Neural crest cell (in vitro differentiated cells): Measurements from ENCODE around the gene FAM162B. TPM values are rescaled to one million over a fixed set of nuclear protein-coding genes. Genes with fewer than 3 reads are reported as not detected.

Source experiments
- DNase-seq: peaks from one replicate; pipeline ENCODE4 v3.0.0; 2021; ENCODE audit warnings: low read depth, mixed read lengths, low spot score
- H3K27ac Mint-ChIP-seq: one replicate; pipeline ENCODE4 v1.8.0; 2021; ENCODE audit warnings: mild to moderate bottlenecking, mixed read lengths; ENCODE audit not compliant: unreplicated experiment
- H3K27me3 Mint-ChIP-seq: 2 replicates; pipeline ENCODE4 v1.8.0; 2021; ENCODE audit warnings: low read depth, mild to moderate bottlenecking, mixed read lengths
- H3K36me3 Mint-ChIP-seq: 2 replicates; pipeline ENCODE4 v1.8.0; 2021; ENCODE audit warnings: low read depth, mild to moderate bottlenecking, mixed read lengths
- H3K4me1 Mint-ChIP-seq: 2 replicates; pipeline ENCODE4 v1.8.0; 2021; ENCODE audit warnings: mixed read lengths
- H3K4me3 Mint-ChIP-seq: one replicate; pipeline ENCODE4 v1.8.0; 2021; ENCODE audit warnings: mild to moderate bottlenecking, mixed read lengths
- H3K9me3 Mint-ChIP-seq: 2 replicates; pipeline ENCODE4 v1.8.0; 2021; ENCODE audit warnings: mixed read lengths
- CTCF ChIP-seq: fragments of 200-600 bp; sonication (generic); conservative IDR thresholded peaks from 2 replicates; pipeline ENCODE4 v1.5.0; 2021; ENCODE audit warnings: antibody characterized with exemption, mild to moderate bottlenecking
- long read RNA-seq: library from polyadenylated mRNA; unstranded; transcript quantifications from one replicate; pipeline ENCODE4 v2.0.0, GENCODE V29; 2020
- total RNA-seq: library from RNA; stranded (reverse); gene quantifications from 2 replicates; pipeline ENCODE4 v1.2.1, GENCODE V29; 2021

The FAM162B gene
- 1.9 and 2.5 TPM in 2 replicates for total RNA-seq
- long read RNA-seq, partial matches to known transcripts = 1 of 2 reads
- long read RNA-seq, other reads (novel, unspliced or antisense) = 1 of 2 reads

DNA sequence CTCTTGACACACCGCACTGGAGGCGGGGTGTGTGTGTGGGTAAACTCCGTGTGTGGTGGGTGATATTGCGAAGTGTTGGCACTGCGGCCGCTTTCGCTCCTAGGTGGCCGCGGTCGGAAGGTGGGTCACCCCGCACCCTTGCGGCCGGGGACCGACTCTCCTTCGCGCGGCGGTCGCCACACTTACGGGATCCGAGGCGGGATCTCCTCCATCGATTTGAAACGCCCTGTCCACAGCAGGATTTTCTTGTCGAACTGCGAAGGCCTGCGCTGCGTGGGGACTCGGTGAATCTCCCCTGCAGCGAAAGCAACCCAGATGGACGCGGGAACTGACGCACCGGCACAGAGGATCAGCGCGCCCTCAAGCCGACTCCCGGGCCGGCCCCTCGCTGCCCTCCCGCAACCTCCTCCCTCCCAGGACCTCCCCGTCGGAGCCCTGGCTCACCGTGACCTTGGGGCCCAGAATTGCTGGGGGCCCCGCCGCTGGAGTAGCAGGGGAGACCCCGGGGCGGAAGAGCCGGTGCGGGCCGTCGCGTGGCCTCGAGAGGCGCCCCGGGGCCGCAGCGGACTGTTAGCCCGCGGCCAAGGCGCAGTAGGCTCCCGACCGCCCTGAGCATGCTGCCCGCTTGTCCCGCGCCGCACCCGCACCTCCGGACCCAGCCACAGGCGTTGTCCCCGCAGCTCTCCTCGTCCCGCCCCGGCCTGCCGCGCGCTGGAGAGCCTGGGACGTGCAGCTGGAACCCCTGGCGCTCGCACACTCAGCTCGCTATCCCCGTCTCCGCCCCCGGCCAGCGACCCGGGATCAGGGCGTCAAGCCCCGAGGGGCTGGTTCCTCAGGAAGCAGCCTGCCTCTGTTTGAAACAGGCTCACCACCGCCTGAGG, at the start of gene FAM162B:
Gene FAM162B (minus strand): TSS at position 759 of the 881 bp plus-strand sequence. CDS start 143 bp downstream, at position 616.
- no peaks in the 10 kb centered on the region for H3K36me3 Mint-ChIP-seq

GRCh38 chr6:116812051-116812650, 46.6 kb upstream of the FAM162B start:
- H3K4me1 Mint-ChIP-seq = no peaks in the 10 kb centered on the region
- no peaks in the 10 kb centered on the region for H3K27me3 Mint-ChIP-seq
- peaks cover 11% of the 10 kb centered on the region for H3K9me3 Mint-ChIP-seq
- TF ChIP-seq CTCF = no peak
- H3K4me3 Mint-ChIP-seq = no peak overlapping the region
- DNase-seq = no peak
- H3K36me3 Mint-ChIP-seq = no peaks in the 10 kb centered on the region
- no peak overlapping the region for H3K27ac Mint-ChIP-seq

More for the DNA sequence above, at the start of gene FAM162B:
- Mint-ChIP-seq H3K4me3 (peak within 1 kb of the TSS; percentile 81), H3K4me1 (peaks cover 11% of the 10 kb centered on the region), H3K27me3 (peaks cover 52% of the 10 kb centered on the region), H3K27ac (no peak within 1 kb of the TSS), H3K9me3 (no peaks in the 10 kb centered on the region)
- peak; percentile 57 for DNase-seq
- TF ChIP-seq CTCF = no peak

GRCh38 chr6:116801971-116802370, 36.5 kb upstream of the FAM162B start:
- Mint-ChIP-seq H3K27me3 (no peaks in the 10 kb centered on the region), H3K4me1 (peaks cover 9% of the 10 kb centered on the region), H3K9me3 (no peaks in the 10 kb centered on the region), H3K4me3 (no peak overlapping the region), H3K27ac (no peak overlapping the region), H3K36me3 (no peaks in the 10 kb centered on the region)
- no peak for DNase-seq
- no peak for TF ChIP-seq CTCF

GRCh38 chr6:116799945-116800344, 34.4 kb upstream of the FAM162B start:
- Mint-ChIP-seq H3K4me1 (peaks cover 9% of the 10 kb centered on the region), H3K36me3 (no peaks in the 10 kb centered on the region), H3K27me3 (no peaks in the 10 kb centered on the region), H3K9me3 (no peaks in the 10 kb centered on the region), H3K4me3 (no peak overlapping the region), H3K27ac (no peak overlapping the region)
- no peak for TF ChIP-seq CTCF
- no peak for DNase-seq

- Mint-ChIP-seq H3K9me3 (no peaks in the 10 kb centered on the region), H3K27me3 (no peaks in the 10 kb centered on the region), H3K4me1 (peaks cover 9% of the 10 kb centered on the region), H3K27ac (no peak overlapping the region), H3K36me3 (no peaks in the 10 kb centered on the region), H3K4me3 (no peak overlapping the region)
- no peak for DNase-seq
- no peak for TF ChIP-seq CTCF
Observed at GRCh38 chr6:116797585-116797984, 32.1 kb upstream of the FAM162B start.
